ENCODE data around the gene AGTR1. TPM values are rescaled to one million over a fixed set of nuclear protein-coding genes. Genes with fewer than 3 reads are reported as not detected.

Gene AGTR1
- total and polyA plus RNA-seq, 2 experiments from 2014 or later: 6.1 to 8.0 TPM

DNA sequence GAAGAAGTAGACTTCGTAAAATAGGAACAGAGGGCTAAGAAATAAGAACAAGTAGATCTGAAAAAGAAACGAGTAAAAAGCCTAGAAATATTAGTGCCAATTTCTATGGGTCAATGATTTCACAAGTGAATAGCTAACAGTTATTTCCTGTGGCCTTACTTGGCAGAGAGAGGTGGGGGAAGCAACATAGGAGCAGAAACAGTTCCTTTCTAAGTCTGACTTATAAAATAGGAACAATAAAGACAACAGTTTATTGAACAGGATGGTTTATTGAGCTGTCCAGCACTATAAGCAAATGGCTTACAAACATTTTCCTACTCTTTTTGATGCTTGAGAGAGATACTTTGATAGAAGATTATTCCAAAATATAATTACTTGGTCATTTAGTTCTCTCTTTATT, 37.9 kb downstream of the AGTR1 start:
- no peaks in the 10 kb centered on the region for H3K4me1 ChIP-seq (ENCODE audit: insufficient read depth)
- no peak overlapping the region for H3K4me3 ChIP-seq
- no peaks in the 10 kb centered on the region for H3K79me2 ChIP-seq
- H2AFZ ChIP-seq: no peak overlapping the region
- WGBS (ENCODE audit: low lambda C conversion rate, missing lambda C conversion rate): 92% methylated on average over 2 of the region's 2 CpGs
- H3K36me3 ChIP-seq (replicated peaks; ENCODE audit: insufficient read depth, low read depth): no peaks in the 10 kb centered on the region
- no peak overlapping the region for H3K4me2 ChIP-seq
- no peak overlapping the region for H3K27ac ChIP-seq
- H4K20me1 ChIP-seq (ENCODE audit: insufficient read depth, poor library complexity, severe bottlenecking): no peaks in the 10 kb centered on the region
- no peak for DNase-seq (ENCODE audit: low spot score)
- TF ChIP-seq EZH2phosphoT487 (IDR thresholded peaks at IDR 0.05; ENCODE audit: low read depth, severe bottlenecking, unreplicated experiment) (no peak), CTCF (IDR thresholded peaks at IDR 0.05; ENCODE audit: poor library complexity) (no peak), EZH2 (IDR thresholded peaks at IDR 0.05; ENCODE audit: borderline replicate concordance) (no peak)
- H3K9me2 ChIP-seq (replicated peaks; ENCODE audit: insufficient read depth): no peaks in the 10 kb centered on the region
- H3K9me3 ChIP-seq (ENCODE audit: low read depth): no peaks in the 10 kb centered on the region
- H3K27me3 ChIP-seq: no peaks in the 10 kb centered on the region

DNA sequence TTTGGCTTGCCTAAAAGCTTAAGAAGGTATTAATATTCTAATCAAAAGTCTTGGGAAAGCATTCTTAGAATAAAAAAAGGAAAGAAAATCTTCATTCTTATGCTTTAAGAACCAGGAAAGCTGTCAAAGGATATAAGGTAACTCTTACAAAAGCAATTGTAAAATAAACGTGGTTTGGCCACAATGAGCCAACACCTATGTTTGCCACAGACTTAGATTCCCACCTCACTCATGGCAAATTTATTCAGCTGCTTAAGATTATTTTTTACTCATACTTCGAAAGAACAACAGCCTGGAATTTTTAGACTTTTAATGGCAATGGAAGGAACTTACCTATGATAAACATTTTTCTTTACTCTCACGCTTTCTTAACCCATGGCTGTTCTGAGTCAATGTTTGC, 38.4 kb downstream of the AGTR1 start:
- no peaks in the 10 kb centered on the region for H4K20me1 ChIP-seq (ENCODE audit: insufficient read depth, poor library complexity, severe bottlenecking)
- H3K36me3 ChIP-seq (replicated peaks; ENCODE audit: insufficient read depth, low read depth): no peaks in the 10 kb centered on the region
- no peak overlapping the region for H3K27ac ChIP-seq
- H3K9me2 ChIP-seq (replicated peaks; ENCODE audit: insufficient read depth): no peaks in the 10 kb centered on the region
- no peak overlapping the region for H2AFZ ChIP-seq
- no peaks in the 10 kb centered on the region for H3K9me3 ChIP-seq (ENCODE audit: low read depth)
- DNase-seq (ENCODE audit: low spot score): no peak
- H3K79me2 ChIP-seq: no peaks in the 10 kb centered on the region
- 84% methylated on average over 3 of the region's 3 CpGs for WGBS (ENCODE audit: low lambda C conversion rate, missing lambda C conversion rate)
- H3K4me2 ChIP-seq: no peak overlapping the region
- no peak for TF ChIP-seq EZH2phosphoT487 (IDR thresholded peaks at IDR 0.05; ENCODE audit: low read depth, severe bottlenecking, unreplicated experiment)
- TF ChIP-seq CTCF (IDR thresholded peaks at IDR 0.05; ENCODE audit: poor library complexity): no peak
- no peak for TF ChIP-seq EZH2 (IDR thresholded peaks at IDR 0.05; ENCODE audit: borderline replicate concordance)
- no peaks in the 10 kb centered on the region for H3K4me1 ChIP-seq (ENCODE audit: insufficient read depth)
- no peak overlapping the region for H3K4me3 ChIP-seq
- H3K27me3 ChIP-seq: no peaks in the 10 kb centered on the region

- H3K4me3 ChIP-seq: no peak overlapping the region
- TF ChIP-seq CTCF (IDR thresholded peaks at IDR 0.05; ENCODE audit: poor library complexity) (no peak), EZH2phosphoT487 (IDR thresholded peaks at IDR 0.05; ENCODE audit: low read depth, severe bottlenecking, unreplicated experiment) (no peak), EZH2 (IDR thresholded peaks at IDR 0.05; ENCODE audit: borderline replicate concordance) (no peak)
These were observed 39.4 kb downstream of the AGTR1 start for GRCh38 chr3:148737104-148737530.

DNA sequence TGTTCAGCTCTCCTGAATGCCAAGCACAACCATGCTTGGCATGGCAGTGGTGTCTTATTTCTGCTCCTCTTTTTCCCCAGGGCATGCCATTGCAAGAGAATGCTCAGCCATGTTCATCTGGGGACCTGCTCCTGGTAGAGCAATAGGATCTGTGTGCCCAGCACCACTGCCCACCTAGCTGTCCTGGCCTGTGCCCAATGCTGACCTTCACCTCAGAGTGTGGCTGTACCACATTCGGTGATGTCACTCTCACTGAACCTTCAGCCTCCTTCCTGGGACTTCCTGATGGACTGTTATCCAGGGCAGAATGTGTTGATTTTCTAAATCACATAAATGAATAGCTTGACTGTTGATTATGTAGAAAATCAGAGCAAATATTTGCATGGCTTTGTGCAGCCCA, 42.0 kb downstream of the AGTR1 start:
- TF ChIP-seq EZH2 (IDR thresholded peaks at IDR 0.05; ENCODE audit: borderline replicate concordance) (no peak), EZH2phosphoT487 (IDR thresholded peaks at IDR 0.05; ENCODE audit: low read depth, severe bottlenecking, unreplicated experiment) (no peak)
- Histone ChIP-seq H3K27ac (no peak overlapping the region), H3K79me2 (no peaks in the 10 kb centered on the region), H3K36me3 (replicated peaks; ENCODE audit: insufficient read depth, low read depth) (no peaks in the 10 kb centered on the region), H4K20me1 (ENCODE audit: insufficient read depth, poor library complexity, severe bottlenecking) (no peaks in the 10 kb centered on the region), H3K9me2 (replicated peaks; ENCODE audit: insufficient read depth) (no peaks in the 10 kb centered on the region), H3K4me3 (no peak overlapping the region), H3K27me3 (no peaks in the 10 kb centered on the region), H2AFZ (no peak overlapping the region), H3K9me3 (ENCODE audit: low read depth) (no peaks in the 10 kb centered on the region), H3K4me1 (ENCODE audit: insufficient read depth) (no peaks in the 10 kb centered on the region), H3K4me2 (no peak overlapping the region)
- 89% methylated on average over 1 of the region's 1 CpG for WGBS (ENCODE audit: low lambda C conversion rate, missing lambda C conversion rate)
- no peak for DNase-seq (ENCODE audit: low spot score)

More at GRCh38 chr3:148737104-148737530, 39.4 kb downstream of the AGTR1 start:
- no peaks in the 10 kb centered on the region for H3K36me3 ChIP-seq (replicated peaks; ENCODE audit: insufficient read depth, low read depth)
- no peaks in the 10 kb centered on the region for H4K20me1 ChIP-seq (ENCODE audit: insufficient read depth, poor library complexity, severe bottlenecking)
- no peak overlapping the region for H3K4me2 ChIP-seq
- H3K27ac ChIP-seq: peak overlapping the region; percentile 49
- H3K79me2 ChIP-seq: no peaks in the 10 kb centered on the region
- DNase-seq (ENCODE audit: low spot score): peak; percentile 78
- no peaks in the 10 kb centered on the region for H3K4me1 ChIP-seq (ENCODE audit: insufficient read depth)
- H2AFZ ChIP-seq: no peak overlapping the region
- no peaks in the 10 kb centered on the region for H3K9me3 ChIP-seq (ENCODE audit: low read depth)
- no peaks in the 10 kb centered on the region for H3K27me3 ChIP-seq
- 72% methylated on average over 2 of the region's 2 CpGs for WGBS (ENCODE audit: low lambda C conversion rate, missing lambda C conversion rate)
- no peaks in the 10 kb centered on the region for H3K9me2 ChIP-seq (replicated peaks; ENCODE audit: insufficient read depth)
